GM20000 (cell line): ENCODE data around the gene TSPAN14.

Source experiments
- DNase-seq: peaks from one replicate; pipeline ENCODE4 v3.0.0; 2012; ENCODE audit warnings: low spot score
- CTCF ChIP-seq: IDR thresholded peaks from 2 replicates; pipeline ENCODE4 v1.5.1; 2012; ENCODE audit warnings: mild to moderate bottlenecking, control low read depth; ENCODE audit errors: extremely low read depth, missing control alignments

The TSPAN14 gene

GRCh38 chr10:80453842-80454512 lies at the start of gene TSPAN14:
Gene TSPAN14, plus strand, starts transcription at chr10:80454310. Its CDS starts 34,924 bp downstream, at chr10:80489234.
- no peak for TF ChIP-seq CTCF
- DNase-seq, result peak; percentile 96

- DNase-seq, result no peak
- TF ChIP-seq CTCF, result no peak
Measured at GRCh38 chr10:80405035-80405434, 49.1 kb upstream of the TSPAN14 start.

- no peak for DNase-seq
Measured at GRCh38 chr10:80405626-80406025, 48.5 kb upstream of the TSPAN14 start.

GRCh38 chr10:80406204-80406603 lies 47.9 kb upstream of the TSPAN14 start:
- TF ChIP-seq CTCF, result no peak
- DNase-seq, result no peak

More at GRCh38 chr10:80405626-80406025, 48.5 kb upstream of the TSPAN14 start:
- no peak for TF ChIP-seq CTCF

- DNase-seq, result no peak
- no peak for TF ChIP-seq CTCF
Measured at GRCh38 chr10:80407812-80408241, 46.3 kb upstream of the TSPAN14 start.

GRCh38 chr10:80408242-80409101 lies 45.6 kb upstream of the TSPAN14 start, which contains the start of gene PRXL2A:
Gene PRXL2A, plus strand, starts transcription at chr10:80408551. Its CDS starts 11,917 bp downstream, at chr10:80420468.
- DNase-seq, result peak; percentile 96
- no peak for TF ChIP-seq CTCF

- no peak for TF ChIP-seq CTCF
- DNase-seq, result no peak
Measured at GRCh38 chr10:80409121-80409520, 45.0 kb upstream of the TSPAN14 start.
